HG02571 (cell line): ENCODE measurements around the gene DGCR2.
"Not testable (repeated sequence)": the region's sequence is repeated elsewhere in the genome, so short reads cannot be mapped to it uniquely, and the experiment has no call there.

ENCODE experiments used
- ATAC-seq: cut with Tn5 transposase; IDR thresholded peaks from one replicate; pipeline ENCODE4 v1.9.1; 2021; ENCODE audit warnings: mild to moderate bottlenecking, moderate library complexity; ENCODE audit not compliant: unreplicated experiment

Gene DGCR2

GRCh38 chr22:18991821-18992442 lies 130.3 kb downstream of the DGCR2 start:
- ATAC-seq = no peak

GRCh38 chr22:18991138-18991432 lies 131.1 kb downstream of the DGCR2 start:
- ATAC-seq = no peak

- ATAC-seq = no peak
These were observed 131.7 kb downstream of the DGCR2 start for GRCh38 chr22:18990355-18991137.

- no peak for ATAC-seq
These were observed 133.3 kb downstream of the DGCR2 start for GRCh38 chr22:18988958-18989357.

- ATAC-seq = no peak
These were observed 134.4 kb downstream of the DGCR2 start for GRCh38 chr22:18987765-18988164.

- not testable (repeated sequence) for ATAC-seq
These were observed 135.1 kb downstream of the DGCR2 start for GRCh38 chr22:18987114-18987513.
